Activated CD4-positive, alpha-beta T cell treated with anti-CD3 and anti-CD28 coated beads, Interleukin-2, amount 50 U/mL, for 24 hours (primary cell): ENCODE data around the gene AGBL4.

Experiments used
- DNase-seq, 2 donors: peaks; one replicate each; pipeline ENCODE4 v3.0.0-alpha.2; 2020; ENCODE audit warnings: low read depth in 1 of 2, low spot score in 1 of 2

Gene AGBL4

DNA sequence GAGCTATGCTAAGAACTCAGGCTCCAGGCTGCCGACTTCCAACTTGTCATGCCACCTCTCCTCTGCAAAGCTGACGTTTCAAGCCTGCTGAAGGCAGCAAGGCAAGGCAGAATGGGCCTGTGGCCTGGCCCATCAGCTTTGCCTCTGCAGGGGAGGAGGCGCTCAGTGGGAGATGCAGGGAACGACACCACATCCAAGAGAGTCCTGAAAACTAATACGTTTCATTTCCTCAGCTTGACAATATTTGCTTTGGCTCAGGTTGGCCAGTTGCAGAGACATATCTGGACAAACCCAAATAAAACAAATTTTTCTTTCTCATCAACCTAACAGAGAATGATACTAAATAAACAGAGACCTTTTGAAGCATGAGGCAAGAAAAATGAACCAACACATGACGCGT, 1282.4 kb downstream of the AGBL4 start:
- no peak for DNase-seq

DNA sequence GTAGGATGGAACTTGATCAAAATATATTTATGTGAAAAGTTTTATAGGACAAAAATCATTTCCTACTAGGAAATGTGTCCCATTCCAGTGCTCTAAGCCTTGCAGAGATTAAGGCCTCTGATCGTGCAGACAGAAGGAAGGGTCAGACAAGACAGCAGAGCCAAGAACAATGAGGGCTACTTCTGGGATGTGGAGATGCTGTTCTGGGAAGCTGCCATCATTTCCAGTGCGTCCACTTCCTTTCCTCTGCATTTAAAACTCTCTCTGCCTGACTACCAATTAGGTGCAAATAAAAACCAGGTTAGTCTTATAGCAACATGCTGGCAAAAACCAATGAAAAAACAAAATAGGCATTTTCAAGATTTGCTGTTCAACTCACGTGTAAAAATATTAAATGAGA, 1283.1 kb downstream of the AGBL4 start:
- no peak for DNase-seq

DNA sequence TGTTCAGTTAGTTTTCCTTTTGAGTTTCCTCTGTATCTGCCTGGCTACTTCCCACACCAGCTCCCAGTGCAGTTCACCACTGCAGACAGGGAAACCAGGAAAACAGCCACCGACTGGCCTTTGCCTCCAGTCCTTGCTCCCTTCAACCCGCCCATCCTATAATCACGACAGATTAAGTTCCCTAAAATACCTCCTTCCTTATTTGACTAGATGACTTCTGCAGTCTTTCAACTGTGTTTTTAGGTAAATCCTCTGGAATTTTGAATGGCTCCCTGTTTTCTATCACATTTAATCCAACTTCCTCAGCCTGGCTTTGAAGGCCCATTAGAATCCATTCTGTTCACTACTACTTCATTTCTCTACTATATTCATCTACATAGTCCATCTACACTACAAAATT, 1284.7 kb downstream of the AGBL4 start:
- no peak for DNase-seq

DNA sequence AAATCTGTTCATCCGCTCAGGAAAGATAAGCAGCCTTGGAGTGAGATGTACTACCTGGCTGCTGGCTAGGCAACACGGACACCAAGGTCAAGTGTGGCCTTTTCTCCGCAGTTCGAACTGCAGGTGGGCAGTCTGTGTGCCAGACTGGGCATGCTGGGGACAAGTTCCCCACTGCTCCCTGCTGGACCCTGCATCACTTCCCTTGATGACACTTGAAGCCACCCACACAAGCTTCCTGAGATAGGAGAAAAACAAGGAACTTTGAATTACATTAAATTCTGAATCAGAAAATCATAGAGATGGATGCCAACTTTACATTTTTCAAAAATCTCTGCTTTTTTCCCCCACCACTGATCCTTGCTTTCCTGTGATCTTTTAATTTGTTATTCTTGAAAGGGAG, 1285.4 kb downstream of the AGBL4 start:
- no peak for DNase-seq

- no peak for DNase-seq
These were observed 1288.0 kb downstream of the AGBL4 start for GRCh38 chr1:48735796-48736195.

- no peak for DNase-seq
These were observed 1293.4 kb downstream of the AGBL4 start for GRCh38 chr1:48730164-48730910.

DNA sequence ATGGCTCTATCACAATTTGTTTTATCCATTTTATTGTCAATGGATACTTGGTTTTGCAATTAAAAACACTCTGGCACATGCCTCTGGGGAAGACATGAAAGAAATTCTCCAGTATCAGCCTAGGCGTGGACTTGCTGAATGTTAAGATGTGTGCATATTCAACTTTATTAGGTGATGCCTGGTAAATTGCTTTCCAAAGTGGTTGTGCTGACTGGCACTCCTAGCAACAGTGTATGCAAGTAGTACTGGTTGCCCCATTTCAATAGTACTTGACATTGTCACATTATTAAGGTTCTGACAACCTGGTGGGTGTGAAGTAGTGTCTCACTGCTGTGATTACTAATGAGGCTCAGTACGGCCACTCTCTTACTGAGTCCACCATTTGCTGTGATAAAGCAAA, 1295.2 kb downstream of the AGBL4 start:
- no peak for DNase-seq

DNA sequence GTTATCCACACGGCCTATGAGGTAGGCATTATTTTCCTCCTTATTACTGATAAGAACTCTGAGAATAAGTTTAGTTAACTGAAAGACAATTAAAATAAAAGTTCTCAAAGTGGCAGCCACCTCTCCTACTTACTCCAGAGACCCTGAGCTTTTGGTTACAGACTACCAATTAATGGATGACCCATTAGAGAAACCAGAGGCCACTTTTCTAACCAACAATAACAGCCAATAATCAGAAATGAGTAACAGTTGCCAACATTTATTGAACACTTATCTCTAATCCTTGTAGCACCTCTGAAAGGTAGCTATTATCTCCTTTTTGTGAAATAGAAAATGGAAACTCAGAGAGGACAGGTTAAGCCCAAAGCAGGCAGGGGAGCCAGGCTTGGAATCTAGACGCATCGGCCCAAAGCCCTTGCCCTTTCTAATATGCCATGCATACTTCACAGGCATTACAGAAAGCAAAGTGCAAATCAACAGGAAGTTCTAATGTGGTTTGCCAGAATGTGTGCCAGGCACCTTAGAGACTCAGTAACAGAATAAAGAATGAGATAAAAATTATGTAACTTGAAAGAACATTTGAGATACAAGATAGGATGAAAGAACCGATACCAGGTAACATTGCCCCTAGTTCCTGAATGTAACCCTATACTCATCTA, 1297.1 kb downstream of the AGBL4 start:
- DNase-seq = no peak

DNA sequence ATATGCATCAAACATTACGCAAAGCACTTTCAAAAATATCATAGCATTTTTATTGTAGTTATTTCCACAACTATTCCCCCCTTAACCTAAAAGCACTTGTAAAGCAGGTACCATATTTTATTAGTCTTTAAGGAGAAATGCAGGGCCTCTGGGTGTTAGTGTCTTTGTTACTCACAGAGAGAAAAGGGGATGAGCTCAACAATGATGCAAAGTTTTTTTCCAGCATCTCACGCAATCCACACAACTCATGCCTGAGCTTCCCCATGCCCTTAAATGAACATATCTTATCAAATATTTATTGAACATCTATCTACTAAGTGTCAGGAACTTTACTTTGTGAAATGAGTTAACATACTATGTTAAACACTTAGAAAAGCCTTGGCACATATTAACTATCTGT, 1297.6 kb downstream of the AGBL4 start:
- no peak for DNase-seq

- no peak for DNase-seq
These were observed 1298.3 kb downstream of the AGBL4 start for GRCh38 chr1:48725341-48726046.

DNA sequence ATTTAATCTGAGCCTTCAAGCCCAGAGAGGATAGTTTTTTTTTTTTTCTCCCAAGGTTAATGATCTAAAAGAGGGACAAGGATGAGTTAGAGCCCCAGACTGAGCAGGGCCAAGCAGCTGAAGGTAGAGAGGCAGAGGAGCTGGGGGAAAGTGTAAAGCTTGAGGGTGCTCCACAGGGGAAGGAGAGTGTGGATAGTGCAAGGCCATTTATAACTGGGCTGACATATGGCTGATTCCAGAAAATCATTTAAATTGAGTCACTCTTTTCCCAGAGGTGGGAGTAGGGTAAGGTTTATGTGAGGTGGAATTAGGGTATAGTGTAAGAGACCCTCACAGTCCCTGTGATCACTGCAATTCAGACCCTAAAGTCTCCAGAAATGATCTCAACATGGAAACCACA, 1302.8 kb downstream of the AGBL4 start:
- no peak for DNase-seq

DNA sequence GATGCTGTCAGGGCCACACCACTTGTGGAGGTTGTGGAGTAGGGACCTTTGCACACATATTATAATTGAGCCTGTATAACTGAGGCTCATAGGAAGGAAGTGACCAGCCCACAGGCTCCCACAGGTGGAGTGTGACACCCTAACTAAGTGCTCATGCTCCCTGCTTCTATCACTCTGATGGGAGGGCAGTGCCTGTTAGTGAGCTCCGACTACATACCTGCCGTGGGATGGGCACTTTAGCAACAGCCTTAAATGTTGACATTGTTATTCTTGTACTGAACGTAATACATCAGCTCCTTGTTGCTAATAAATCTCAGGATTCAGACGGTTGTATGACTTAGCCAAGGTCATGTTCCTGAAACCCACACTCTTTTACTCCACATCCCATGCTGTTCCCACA, 1305.0 kb downstream of the AGBL4 start:
- DNase-seq = no peak

DNA sequence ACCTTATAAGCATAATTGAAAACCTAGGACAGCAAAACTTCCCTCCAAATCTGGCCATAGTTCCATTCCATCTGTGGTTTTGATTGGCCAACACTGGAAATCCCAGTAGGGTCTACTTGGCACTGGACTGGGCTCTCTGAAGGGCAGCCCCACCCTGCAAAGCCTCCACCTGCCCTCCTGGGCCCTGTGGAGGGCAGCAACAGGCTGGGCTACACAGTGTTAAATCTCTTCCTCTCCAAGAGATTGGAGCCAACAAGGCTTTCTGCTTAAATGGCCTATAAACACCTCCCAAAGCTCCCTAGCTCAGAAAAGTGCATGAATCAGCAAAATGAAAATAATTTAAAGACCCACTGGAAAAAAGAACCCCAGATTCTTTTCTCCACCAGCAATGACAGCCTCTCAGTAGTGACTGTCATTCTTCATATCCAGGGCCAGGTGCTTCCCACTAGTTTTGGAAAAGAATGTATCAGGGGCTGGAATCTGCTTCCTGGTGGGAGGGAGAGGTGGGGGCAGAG, 1305.6 kb downstream of the AGBL4 start:
- DNase-seq = no peak

- no peak for DNase-seq
These were observed 1306.7 kb downstream of the AGBL4 start for GRCh38 chr1:48717082-48717481.

DNA sequence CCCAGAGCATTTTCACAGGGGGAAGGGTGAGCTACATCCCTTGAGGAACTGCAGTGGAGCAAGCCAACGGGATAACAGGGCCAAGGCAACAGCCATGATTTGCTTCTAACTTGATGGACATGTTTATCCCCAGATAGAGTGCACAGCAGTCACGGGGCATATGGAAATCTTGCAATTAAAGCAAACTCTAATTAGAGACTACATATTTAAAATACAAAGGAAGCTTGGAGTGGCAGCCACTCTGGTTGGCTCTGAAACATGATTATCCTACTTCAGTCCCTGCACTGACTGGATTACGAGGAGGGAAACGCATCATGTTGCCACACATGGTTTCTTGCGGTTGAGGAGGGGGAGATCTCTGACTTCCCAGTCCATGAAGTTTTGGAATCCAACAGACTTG, 1307.8 kb downstream of the AGBL4 start:
- no peak for DNase-seq

GRCh38 chr1:48710915-48711314, 1312.8 kb downstream of the AGBL4 start:
- DNase-seq = no peak

DNA sequence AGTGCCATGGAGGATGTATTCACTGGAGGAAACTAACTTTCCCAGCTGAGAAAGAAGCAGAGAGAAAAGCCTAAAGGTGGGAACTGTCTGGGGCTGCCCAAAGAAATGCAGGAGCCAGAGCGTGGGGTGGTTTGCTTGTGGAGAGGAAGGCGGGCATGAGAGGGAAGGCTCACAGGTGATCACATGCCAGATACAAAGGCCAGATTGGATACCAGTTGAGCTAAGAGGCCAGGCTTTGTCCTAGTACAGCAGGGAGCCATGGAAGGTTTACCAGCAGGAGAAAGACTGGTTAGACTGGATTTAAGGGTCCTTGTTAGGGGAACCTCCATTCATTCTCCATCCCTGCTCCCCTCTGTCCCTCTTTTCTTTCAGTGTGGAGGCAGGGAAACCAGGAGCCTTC, 1313.4 kb downstream of the AGBL4 start:
- no peak for DNase-seq

DNA sequence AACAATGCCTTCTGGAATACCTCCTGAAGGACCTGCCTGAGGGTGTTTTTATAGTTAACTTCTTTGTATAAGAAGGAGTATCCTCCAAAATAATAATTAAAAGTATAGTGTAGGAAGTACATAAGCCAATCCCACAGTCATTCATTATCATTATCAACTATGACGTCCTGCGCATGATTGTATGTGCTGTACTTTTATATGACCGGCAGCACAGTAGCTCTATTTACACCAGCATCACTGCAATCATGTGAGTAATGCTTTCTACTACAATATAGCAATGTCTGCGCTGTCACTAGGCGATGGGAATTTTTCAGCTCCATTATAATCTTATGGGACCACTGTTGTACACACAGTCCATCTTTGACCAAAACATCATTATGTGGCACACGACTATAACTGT, 1319.0 kb downstream of the AGBL4 start:
- no peak for DNase-seq

GRCh38 chr1:48701445-48701844, 1322.3 kb downstream of the AGBL4 start:
- DNase-seq = no peak

DNA sequence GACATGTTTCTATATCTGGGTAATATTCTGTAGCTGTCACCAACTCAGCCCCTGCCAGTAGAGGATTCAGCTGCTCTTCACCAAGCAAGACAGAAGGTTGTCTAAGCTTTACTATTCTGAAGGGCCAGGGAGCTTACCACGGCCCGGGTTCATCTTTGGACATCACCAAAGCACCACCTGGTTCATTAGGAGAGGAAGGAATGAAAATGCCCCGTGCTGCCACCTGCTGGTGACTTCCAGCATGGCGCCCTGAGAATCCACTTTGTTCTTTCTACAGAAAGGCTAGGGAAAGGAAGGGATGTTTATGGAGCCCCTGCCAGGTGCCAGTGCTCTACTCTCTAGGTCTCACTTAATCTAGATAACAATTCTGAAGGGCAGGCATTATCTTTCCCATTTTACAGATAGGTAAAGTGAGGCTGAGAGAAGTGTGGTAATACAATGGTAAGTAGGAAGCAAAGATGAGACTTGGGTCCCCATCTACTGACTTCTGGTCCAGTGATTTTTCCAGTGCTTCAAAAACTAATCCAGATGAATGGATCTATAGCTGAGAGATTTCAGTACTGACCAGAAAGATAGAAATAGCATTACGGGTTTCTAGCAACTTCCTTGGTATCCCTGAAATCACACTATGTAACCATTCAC, 1326.6 kb downstream of the AGBL4 start:
- peak; percentile 19 to 37 for DNase-seq

DNA sequence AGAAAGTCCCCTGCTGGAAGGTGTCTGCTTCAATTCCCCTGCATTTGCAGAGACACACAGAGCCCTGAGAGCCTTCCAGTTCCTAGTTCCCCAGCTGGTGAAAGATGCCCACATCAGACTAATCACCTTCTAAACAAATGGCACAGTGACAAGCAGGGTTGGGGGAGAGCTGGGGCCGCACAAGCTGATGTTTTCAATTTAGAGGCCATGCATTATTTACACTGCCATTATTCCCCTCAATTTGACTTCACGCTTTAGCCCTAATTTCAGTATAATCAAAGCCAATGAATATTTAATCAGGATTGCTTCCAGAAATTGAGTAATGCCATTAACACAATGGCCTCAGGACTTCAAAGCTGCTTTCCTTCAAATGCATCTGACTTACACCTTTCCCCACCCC, 1328.6 kb downstream of the AGBL4 start:
- no peak for DNase-seq
